Choroid plexus epithelial cell (primary cell): ENCODE results near the gene MTMR10.

Experiments
- DNase-seq: peaks from one replicate; pipeline ENCODE4 v3.0.0-alpha.2; 2010; ENCODE audit warnings: low read depth
- H3K4me3 ChIP-seq: 2 replicates; pipeline ENCODE4 v1.5.1; 2011; ENCODE audit warnings: low read depth, mild to moderate bottlenecking, control low read depth, low read length, moderate library complexity
- TF ChIP-seq, protein P1 (sequence below): conservative IDR thresholded peaks from 2 replicates; pipeline ENCODE4 v1.5.1; 2011; ENCODE audit warnings: low read depth, mild to moderate bottlenecking, control low read depth, inconsistent platforms, low read length, moderate library complexity

MTMR10 gene

DNA sequence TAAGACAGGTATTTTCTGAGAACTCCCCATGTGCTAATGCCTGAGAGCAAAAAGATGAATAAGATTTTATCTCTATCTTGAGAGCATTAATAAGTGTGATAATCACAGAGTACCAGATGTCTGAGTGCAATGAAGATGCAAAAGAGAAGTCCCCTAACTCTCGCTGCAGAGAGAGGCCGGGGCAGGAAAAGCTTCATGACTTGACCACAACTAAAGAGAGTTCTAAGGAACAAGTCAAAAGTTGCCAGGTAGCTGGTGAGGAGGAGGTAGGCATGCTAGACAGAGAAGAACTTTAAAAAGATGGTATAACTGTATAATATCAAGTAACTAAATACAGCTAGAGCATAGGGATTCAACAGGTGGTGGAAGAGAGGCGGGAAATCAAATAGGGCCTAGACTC lies 28.8 kb downstream of the MTMR10 start:
- DNase-seq, result no peak
- no peak overlapping the region for H3K4me3 ChIP-seq
- TF ChIP-seq, protein P1, sequence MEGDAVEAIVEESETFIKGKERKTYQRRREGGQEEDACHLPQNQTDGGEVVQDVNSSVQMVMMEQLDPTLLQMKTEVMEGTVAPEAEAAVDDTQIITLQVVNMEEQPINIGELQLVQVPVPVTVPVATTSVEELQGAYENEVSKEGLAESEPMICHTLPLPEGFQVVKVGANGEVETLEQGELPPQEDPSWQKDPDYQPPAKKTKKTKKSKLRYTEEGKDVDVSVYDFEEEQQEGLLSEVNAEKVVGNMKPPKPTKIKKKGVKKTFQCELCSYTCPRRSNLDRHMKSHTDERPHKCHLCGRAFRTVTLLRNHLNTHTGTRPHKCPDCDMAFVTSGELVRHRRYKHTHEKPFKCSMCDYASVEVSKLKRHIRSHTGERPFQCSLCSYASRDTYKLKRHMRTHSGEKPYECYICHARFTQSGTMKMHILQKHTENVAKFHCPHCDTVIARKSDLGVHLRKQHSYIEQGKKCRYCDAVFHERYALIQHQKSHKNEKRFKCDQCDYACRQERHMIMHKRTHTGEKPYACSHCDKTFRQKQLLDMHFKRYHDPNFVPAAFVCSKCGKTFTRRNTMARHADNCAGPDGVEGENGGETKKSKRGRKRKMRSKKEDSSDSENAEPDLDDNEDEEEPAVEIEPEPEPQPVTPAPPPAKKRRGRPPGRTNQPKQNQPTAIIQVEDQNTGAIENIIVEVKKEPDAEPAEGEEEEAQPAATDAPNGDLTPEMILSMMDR, result no peak

DNA sequence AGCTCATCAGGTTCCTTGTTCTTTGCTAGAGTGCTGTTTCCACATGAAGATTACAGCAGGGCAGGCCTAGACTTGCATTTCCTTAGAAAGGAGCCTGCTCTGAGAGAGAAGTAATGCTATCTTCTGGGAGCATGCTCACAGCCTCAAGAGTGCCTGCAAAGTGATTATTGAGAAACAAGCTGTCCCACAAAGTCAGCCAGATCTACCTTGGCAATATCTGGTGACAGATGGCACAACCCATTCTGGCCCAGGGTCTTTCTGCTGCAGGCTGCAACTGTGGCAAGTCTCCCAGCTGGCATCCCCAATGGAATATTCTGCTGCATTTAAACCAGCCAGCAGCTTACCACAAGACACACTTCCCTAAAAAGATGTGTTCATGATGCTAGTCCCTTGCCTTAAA lies 29.3 kb downstream of the MTMR10 start:
- TF ChIP-seq, protein P1, result no peak
- H3K4me3 ChIP-seq, result no peak overlapping the region
- no peak for DNase-seq

DNA sequence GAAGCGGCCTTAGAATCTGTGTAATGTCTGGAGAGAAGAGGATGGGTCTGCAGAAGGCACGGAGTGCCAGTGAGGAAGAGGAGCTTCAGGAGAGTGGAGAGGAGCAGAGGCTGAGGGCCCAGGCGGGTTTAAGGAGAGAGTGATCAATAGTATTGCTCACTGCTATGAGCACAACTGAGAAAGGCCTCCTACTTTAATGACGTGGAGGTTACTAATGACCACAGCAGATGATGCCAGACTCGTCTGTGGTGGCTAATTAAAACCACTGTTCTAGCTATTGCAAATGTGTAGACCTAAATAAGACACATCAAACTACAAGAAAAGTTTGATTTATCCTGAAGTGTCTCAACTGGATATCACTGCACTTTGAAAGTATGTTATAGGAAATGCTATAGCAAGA lies 33.2 kb downstream of the MTMR10 start:
- no peak overlapping the region for H3K4me3 ChIP-seq
- TF ChIP-seq, protein P1, result no peak
- no peak for DNase-seq

DNA sequence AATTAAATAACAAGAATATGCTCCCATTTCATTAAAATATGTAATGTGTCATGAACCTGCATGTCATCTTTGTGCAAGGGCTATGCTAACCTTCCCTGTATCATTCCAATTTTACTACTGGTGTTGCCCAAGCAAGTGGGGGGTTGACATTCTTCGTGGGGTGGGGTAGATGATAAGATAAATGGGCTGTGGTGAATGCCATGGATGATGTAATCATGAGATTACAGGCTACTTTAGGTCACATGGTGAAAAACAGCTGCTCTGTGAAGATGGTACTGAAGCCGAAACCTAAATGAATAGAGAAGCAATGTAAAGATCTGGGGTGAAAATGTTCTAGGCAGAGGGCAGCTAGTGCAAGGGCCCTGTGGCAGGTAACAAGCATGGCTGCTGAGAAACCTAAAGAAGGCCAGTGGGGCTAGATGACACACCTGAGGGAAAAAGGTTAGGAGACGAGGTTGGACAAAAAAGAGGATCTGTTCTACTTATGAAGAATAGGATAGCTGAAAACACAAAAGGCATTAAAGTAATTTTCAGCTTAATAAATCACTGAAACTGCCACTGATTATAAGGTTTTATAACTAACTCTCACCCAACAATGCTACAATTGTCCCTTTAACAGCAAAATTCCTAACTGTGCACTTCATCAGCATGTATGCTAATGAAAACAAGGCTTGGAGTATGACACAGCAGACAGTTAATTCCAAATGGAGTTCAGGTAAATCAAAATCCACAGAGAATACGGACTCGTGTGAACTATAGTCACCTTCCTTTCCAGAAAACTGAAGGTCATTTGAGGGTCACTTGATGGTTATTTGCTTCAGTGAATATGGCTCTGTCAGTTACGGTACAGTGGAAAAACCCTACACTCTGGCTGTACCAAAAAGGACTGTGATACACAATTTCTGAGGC lies 35.0 kb downstream of the MTMR10 start:
- H3K4me3 ChIP-seq, result no peak overlapping the region
- peak; percentile 26 for DNase-seq
- TF ChIP-seq, protein P1, result no peak

DNA sequence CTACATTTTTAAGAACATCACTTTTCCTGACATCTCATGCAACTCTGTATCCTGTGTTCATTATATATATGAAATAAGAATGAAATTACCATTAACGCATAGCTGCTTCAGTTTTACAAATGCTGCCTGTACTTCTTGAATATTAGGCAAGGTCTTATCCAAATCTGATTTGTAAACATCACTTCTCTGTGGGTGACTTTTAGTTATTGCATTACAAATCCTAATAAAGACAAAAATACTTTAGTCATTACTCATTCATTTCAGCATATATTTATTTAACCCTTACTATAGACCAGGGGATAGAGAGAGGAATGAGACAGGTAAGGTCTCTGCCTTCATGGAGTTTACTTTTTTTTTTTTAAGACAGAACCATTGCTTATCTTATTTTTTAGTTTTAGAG lies 36.8 kb downstream of the MTMR10 start:
- peak; percentile 55 for DNase-seq

DNA sequence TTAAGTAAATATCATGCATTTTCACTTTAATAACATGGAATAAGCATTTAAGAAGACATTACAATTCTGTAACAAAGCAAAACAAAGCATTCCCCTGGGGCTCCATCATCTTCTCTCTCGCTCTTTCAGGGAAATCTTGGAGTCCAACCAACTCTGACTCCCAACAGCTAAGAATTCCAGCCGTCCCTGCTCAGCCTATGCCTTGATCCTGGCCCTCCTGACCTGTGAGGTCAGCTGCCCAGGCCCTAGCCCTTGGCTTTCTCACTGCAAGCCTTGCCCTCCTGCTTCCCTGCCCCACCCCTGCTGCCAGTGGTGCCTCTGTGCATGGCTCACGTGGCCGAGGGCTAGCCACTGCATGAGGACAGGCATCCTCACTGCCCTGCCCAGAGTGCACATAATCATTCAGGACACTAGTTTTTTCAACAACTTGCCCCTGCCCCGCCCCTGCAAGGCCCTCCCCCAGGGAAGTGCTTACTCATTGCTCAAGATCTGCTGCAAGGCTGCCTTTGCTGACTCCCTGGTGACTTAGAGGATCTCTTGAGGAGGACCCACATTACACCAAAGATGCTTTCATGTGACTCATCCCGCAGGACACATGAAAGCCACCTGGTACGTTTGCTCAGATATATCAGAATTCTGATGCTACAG lies 37.6 kb downstream of the MTMR10 start:
- no peak overlapping the region for H3K4me3 ChIP-seq
- TF ChIP-seq, protein P1, result no peak
- DNase-seq, result peak; percentile 93

More for the DNA sequence above, 36.8 kb downstream of the MTMR10 start:
- TF ChIP-seq, protein P1, result no peak
- no peak overlapping the region for H3K4me3 ChIP-seq
